GM10248 (cell line): Measurements from ENCODE around the gene KCNQ1.

ENCODE experiments used
- CTCF ChIA-PET: fragments of 300-600 bp; sonication (Branson Sonifier 250); formaldehyde crosslinking; extraction: SDS; loops from one replicate; lab custom pipeline; 2021; ENCODE audit warnings: antibody characterized with exemption; lab: Yijun Ruan, JAX
- POLR2A ChIA-PET: fragments of 350-650 bp; sonication (Branson Sonifier 250); formaldehyde crosslinking; extraction: SDS; loops from one replicate; lab custom pipeline; 2020; ENCODE audit warnings: antibody characterized with exemption; lab: Yijun Ruan, JAX
- DNase-seq: peaks from one replicate; pipeline ENCODE4 v3.0.0; 2012; ENCODE audit errors: extremely low spot score
- TF ChIP-seq, protein P1 (sequence below): IDR thresholded peaks from 2 replicates; pipeline ENCODE4 v1.5.1; 2012; ENCODE audit warnings: mild to moderate bottlenecking, low read depth; ENCODE audit errors: extremely low read depth, missing control alignments, control extremely low read depth

Gene KCNQ1

DNA sequence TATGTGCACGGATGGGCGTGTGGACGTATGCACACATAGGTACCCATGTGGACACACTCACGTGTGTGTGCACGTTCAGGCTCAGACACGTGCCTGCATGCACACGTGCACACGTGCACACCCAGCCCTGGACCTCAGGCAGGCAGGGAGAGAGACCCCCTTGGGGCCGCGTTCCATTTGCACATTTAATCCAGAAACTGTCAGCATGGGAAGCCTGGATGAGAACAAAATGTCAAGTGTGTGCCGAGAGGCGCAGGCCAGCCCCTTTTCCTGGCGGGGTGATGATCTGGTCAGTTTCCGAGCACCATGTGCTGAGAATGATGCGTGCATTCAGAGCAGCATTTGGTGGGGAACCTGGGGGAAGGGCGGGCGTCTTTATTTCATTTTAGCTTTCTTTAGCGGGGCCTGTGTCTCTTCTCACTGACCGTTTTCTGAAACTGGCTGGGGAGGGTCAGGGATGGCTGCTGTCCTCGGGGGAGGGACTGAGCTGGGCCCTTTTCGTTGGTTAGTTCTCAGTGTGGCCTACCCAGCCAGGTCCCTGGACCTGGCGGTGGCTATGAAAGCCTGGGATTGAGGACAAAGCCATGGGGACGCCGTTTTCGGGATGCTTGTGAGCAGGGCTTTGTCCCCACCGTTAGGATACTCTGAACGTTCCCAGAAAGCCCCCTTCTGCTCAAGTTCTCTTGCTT lies 96.3 kb downstream of the KCNQ1 start:
- ChIA-PET CTCF (interaction anchor here (0.7 to 2.0 kb wide), 4 partner anchors 8 to 346 kb away, joined by 3 to 8 read pairs (median 5); no protein-coding TSS in a partner anchor), POLR2A (no interaction called here)

GRCh38 chr11:2541881-2542361 lies 97.1 kb downstream of the KCNQ1 start:
- CTCF ChIA-PET = interaction anchor here (0.7 to 1.8 kb wide), 3 partner anchors 9 to 261 kb away, joined by 3 to 9 read pairs (median 5); no protein-coding TSS in a partner anchor
- POLR2A ChIA-PET = no interaction called here
- no peak for DNase-seq
- TF ChIP-seq, protein P1, sequence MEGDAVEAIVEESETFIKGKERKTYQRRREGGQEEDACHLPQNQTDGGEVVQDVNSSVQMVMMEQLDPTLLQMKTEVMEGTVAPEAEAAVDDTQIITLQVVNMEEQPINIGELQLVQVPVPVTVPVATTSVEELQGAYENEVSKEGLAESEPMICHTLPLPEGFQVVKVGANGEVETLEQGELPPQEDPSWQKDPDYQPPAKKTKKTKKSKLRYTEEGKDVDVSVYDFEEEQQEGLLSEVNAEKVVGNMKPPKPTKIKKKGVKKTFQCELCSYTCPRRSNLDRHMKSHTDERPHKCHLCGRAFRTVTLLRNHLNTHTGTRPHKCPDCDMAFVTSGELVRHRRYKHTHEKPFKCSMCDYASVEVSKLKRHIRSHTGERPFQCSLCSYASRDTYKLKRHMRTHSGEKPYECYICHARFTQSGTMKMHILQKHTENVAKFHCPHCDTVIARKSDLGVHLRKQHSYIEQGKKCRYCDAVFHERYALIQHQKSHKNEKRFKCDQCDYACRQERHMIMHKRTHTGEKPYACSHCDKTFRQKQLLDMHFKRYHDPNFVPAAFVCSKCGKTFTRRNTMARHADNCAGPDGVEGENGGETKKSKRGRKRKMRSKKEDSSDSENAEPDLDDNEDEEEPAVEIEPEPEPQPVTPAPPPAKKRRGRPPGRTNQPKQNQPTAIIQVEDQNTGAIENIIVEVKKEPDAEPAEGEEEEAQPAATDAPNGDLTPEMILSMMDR = no peak

More for the DNA sequence above, 96.3 kb downstream of the KCNQ1 start:
- DNase-seq = no peak
- TF ChIP-seq, protein P1 = no peak

DNA sequence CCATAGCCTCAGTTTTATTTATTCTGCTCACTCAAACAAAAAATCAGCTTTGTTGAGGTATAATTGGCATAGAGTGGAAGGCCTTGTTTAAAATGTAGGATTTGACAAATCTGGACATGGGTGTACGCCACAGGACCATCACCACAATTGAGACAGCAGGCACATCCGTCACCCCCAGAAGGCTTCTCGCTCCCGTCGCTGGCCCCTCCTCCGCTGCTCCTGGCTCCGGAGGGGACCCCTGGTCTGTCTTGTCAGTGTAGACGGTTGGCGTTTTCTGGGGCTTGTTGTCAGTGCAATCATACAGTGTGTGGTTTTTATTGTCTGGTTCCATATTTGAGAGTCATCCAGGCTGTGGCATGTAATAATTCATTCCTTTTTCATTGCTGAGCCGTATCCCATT lies 97.6 kb downstream of the KCNQ1 start:
- TF ChIP-seq, protein P1 = no peak
- POLR2A ChIA-PET = no interaction called here
- DNase-seq = no peak
- CTCF ChIA-PET = interaction anchor here (1.8 kb wide), 1 partner anchor 11 kb away, joined by 9 read pairs; no protein-coding TSS in a partner anchor

DNA sequence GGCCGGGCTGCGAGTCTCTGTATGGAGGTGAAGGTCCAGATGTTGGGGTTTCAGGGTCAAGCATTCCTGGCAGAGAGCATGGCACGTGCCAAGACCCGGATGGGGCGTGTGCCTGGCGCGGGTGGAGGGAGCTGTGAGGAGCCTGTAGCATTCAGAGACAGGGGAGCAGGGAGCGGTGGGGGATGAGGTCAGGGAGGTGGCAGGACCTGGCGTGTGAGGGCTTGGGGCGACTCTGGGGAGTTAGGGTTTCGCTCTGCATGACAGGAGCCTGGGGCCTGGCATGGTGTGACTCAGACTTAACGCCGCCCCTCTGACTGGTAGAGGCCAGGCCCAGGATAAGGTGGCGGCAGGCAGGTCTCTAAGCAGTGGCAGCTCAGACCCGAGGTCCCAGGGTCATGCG lies 103.0 kb downstream of the KCNQ1 start:
- ChIA-PET CTCF (interaction anchor here (1.1 kb wide), 1 partner anchor 52 kb away, joined by 3 read pairs; no protein-coding TSS in a partner anchor), POLR2A (no interaction called here)
- DNase-seq = no peak
- TF ChIP-seq, protein P1 = no peak

DNA sequence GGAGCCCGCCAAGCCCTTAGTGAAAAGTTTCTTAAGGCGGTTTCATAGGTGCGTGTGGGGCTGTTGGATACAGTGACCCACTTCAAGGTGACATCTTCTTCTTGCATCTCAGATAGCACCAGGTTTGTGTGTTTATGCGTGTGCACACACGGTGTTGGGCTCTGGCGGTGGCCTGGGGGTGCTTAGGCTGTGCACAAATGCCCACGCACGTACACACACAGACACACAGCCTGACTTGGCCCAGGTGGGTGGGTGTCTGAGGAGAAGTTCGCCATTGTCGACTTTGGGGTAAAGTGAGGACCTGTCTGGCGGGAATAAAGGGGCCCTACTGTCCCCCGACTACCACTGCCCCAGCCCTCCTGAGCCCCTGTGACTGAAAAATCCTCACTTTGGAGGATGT lies 103.8 kb downstream of the KCNQ1 start:
- TF ChIP-seq, protein P1 = no peak
- DNase-seq = no peak
- ChIA-PET POLR2A (no interaction called here), CTCF (no interaction called here)

DNA sequence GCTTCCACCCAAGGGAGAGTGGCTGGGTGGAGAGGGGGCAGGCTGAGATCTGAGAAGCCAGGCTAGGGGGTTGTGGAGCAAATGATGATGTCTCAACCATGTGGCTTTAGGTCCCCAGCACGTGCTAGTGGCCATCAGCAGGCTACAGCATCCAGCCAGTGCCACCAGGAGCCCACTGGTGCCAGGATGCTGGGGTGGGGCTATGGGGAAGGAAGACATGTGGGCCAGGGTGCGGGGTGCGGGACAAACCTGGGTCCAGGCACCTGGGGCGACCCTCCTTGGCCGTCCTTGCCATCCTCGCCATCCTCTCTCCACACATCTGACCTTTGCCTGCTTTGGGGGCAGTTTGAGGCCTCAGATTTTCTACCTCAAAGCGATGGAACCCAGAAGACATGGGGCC lies 104.3 kb downstream of the KCNQ1 start:
- CTCF ChIA-PET = no interaction called here
- POLR2A ChIA-PET = no interaction called here
- no peak for DNase-seq
- TF ChIP-seq, protein P1 = no peak
